GM21367 (cell line): Measurements from ENCODE around the gene SLC16A13.
A peak's percentile ranks its signal among the peaks of the same experiment; 100 is the strongest.

ENCODE experiments used
- ATAC-seq: cut with Tn5 transposase; IDR thresholded peaks from one replicate; pipeline ENCODE4 v1.9.1; 2021; ENCODE audit not compliant: unreplicated experiment

Gene SLC16A13

DNA sequence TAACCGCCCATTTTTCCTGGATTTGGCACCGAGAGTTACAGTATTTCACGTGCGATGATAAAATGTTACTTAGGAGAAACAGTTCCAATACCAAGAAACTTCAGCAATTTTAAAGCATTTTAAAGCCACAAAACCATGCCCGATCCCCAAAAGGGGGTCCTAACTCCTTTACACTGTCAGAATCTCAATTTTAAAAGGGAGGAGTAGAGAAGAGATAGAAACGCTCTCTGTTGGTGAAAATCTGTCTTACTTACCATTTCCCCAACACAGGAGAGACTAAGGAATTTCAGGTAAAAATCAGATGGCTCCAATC is 23.9 kb upstream of the SLC16A13 start:
- ATAC-seq, result no peak

DNA sequence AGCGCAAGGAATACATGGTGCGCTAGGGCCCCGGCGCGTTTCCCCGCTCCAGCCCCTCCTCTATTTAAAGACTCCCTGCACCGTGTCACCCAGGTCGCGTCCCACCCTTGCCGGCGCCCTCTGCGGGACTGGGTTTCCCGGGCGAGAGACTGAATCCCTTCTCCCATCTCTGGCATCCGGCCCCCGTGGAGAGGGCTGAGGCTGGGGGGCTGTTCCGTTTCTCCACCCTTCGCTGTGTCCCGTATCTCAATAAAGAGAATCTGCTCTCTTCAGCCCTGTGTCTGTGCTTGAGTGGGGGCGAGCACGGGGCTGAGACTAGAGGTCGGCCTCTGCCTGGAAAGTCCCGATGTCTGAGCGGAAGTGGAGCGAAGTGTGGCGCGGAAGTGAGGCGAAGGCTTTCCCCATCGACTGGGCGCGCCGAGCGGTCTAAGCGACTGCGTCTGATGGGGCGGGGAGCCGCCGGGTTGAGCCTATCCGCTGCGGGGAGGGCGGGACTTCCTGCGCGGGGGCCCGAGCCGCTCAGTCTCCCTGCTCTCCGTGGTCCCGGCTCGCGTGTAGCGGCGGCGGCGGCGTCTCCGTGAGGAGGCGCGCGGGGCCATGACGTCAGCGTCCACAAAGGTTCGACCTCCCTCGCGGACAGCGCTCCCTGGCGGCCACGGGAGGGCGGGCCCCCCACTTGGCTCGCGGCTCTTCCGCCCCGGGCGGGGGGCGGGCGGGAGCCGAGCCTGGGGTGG is 21.4 kb upstream of the SLC16A13 start:
- ATAC-seq, result peak; percentile 63

DNA sequence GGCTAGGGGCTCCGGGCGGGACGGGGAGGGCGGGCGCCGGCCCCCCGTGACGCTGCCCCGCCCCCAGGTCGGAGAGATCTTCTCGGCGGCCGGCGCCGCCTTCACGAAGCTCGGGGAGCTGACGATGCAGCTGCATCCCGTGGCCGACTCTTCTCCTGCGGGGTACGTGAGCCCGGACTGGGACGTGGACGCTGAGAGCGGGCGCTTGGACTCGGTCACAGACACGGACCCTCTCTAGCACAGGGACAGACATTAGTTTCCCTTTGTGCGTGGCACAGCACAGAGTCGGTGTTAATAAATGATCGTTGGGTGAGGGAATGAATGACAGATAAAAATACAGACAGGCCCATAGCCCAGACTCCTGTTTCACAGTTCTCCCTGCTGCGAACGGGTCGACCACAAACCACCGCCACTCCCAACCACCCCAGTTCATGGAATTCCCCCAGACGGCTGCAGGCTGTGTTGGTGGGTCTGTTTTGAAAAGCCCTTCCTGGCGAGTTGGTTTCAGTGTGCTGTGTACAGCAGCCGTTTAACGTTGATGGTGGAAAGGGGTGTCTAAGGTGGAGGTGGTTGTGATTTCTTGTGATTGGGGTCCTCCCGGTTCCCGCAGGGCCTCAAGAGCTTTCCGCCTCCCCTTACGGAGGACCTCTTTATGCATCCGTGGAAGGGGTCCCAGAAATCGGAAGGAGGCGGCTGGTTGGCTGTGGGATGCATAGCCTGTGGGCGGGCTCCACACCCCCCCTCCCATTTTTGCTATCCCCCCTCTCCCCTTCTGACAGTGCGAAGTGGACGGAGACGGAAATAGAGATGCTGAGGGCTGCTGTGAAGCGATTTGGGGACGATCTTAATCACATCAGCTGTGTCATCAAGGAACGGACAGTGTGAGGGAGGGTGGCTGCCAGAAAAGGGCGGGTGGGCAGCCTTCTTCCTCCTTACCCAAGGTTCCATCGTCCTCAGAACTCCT is 20.5 kb upstream of the SLC16A13 start:
- no peak for ATAC-seq

DNA sequence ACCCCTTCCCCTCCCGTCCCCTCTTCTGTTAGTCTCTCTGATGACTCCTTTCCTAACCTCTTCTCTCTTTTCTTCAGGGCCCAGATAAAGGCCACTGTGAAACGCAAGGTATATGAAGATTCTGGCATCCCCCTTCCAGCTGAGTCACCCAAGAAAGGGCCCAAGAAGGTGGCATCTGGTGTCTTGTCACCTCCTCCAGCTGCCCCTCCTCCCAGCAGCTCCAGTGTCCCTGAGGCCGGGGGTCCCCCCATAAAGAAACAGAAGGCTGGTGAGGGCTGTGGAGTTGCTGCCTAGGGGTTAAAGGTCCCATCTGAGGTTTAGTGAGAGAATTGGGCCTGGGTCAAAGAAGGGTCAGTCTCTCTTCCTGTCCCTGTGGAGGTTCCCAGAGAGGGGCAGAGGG is 19.4 kb upstream of the SLC16A13 start:
- no peak for ATAC-seq

DNA sequence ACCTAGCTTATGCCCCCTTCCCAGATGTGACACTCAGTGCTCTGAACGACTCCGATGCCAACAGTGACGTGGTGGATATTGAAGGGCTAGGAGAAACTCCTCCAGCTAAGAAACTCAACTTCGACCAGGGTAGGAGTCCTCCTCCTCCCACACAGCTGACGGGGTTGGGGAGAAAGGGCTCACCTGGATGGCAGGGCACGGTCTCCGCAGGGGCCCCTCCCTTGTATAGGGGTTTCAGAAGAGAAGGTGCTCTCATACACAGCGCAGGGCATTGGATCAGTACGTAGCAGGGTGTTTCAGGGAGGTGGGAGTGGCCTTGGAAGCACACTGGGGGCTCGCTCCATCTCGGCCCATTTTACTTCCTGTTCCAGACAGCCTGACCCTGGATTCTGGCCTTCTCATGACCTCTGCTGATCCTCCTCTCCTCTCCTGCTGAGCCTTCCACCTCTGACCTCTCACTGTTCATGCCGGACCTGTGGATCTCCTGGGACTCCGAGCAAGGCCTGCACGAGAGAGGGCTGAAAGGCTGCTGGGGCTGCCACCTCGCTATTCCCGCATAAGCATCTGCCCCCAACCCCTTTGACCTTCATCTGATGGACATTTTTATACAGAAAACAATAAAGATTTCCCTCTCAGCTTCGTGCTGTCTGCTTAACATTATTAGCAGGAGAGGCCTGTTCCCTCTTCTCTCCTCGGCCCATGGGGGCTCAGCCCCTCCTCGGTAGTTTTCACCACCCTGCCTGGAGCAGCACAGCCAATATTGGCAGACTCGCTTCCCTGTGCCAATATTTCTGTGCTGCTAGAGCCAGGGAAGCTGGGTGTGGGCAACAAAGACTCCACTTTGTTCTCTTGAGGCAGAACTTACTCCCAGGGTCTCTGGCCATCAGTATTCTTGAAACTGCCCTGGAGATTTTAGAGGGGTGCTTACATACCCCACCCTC is 18.7 kb upstream of the SLC16A13 start:
- no peak for ATAC-seq

DNA sequence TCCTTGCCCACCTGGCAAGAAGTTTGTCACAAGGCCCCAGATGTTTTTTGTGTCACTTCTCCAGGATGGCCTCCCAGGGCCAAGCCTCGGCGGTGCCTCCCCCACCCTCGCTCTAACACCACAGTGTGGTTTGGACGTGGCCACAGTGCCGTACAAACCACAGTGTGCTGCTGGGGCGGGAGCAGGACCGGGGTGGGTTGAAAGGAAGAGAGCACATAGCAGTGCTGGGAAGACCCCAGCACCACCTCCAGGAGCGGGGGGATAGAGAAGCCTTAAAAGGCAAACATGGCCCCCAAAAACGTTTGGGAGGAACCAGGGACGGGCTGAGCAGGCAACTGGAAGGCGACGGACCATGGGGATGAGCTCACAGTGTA is 18.0 kb upstream of the SLC16A13 start:
- ATAC-seq, result no peak

DNA sequence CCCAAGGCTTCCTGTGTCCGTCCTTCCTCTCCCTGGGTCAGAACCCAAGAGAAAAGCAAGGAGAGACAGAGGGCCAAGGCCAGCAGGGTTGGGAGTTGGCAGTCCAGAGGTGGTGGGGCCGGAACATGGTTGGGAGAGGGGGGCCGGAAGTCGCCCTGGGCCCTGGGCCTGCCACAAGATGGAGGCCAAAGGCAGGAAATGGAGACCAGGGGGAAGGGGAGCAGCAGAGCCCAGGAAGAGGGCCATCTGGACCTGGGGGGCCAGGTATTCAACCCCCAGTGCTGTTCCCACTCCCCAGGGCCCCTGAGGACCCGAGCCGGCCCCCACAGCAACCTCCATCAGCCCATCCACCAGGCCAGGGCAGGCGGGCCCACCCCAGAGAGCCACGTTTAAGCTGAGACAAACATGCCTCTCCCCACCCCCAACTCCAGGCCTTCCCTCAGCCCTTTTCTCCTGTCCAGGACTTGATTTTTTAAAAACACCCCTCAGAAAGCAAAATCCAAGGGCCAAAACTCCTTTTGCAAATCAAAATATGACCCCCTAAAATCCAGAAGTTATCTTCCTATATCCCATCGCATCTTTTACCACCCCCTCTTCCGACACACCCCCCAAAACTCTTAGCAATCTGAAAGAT is 17.4 kb upstream of the SLC16A13 start:
- no peak for ATAC-seq

DNA sequence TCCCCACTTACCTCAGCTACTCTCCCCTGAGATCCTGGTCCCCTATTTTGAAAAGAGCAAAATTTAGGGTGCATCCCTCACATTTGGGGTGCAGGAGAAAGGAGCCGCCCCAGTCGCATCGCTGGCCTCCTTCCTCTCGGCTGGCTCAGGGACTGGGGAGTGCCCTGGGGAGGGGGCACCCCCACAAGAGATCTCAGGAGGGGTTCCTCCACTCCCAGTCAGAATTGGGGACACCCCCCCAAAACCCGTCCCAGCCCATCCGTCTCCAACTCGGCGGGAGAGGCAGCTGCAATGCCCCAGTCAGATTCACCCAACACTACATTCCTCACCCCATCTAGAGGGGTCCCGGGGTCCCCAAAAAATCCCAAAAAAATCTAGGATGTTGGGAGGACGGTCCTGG is 16.4 kb upstream of the SLC16A13 start:
- no peak for ATAC-seq

DNA sequence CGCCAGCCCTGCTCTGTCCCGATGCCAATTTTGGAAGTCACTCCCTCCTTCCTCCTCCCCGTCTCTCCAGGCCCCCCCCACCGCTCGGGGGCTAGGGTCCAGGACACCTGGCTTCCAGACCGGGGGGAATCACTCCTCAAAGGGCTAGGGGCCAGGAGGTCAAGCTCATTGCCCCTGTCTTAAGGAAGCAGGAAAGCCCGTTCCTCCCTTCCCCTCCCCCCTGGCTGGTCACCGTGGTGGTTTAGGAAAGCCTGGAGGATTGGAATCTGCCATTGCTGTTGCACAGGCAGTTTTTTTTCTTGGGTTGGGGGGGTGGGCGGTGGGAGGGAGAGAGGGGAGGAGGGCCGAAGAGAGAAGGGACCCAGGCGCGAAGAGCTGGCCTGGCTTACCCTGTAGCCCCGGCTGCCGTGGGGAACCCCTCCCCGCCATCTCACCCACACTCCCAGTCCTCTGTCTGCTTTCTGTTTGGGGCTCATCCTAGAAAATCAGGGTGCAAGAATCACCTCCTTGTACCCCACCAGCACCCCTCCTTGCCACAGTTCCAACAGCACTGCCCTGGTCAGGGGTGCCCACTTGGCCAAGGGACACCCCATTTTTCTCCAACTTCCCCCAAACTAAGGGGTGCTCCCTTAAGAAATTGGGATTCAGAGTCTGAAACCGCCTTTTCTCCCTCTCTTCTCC is 15.8 kb upstream of the SLC16A13 start:
- no peak for ATAC-seq

DNA sequence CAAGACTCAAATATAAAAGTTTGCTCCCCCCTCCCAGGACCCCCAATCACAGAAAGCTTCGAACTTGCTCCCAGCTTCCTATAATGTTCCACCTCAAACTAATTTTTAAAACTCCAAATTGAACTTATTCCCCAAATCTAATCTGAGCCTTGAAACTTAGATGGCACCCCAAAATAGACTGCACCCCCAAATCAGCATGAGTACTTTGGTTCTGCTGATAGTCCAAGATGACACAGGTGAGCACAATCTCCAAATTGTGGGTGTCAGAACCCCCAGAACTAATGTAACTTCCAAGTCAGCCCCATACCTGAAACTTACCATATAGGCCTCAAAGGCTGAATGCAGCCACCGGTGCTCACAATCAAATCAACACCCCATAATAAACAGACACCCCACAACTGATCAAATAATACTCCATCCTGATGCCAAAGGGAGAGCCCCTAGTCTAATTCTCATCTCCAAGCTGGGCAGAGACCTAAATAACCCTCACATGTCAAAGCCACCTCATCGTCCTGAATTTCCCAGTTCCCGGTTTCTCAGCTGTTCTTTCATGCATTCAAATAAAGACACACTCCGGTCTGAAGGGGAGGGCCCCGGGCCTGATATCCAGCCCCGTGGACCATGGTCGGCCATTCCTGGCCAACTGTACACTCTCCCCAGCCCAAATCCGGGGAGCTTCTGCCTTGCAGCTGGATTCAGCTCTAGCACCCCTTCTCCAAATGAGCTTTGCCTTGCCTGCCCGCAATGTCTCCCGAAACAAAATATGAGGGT is 14.7 kb upstream of the SLC16A13 start:
- ATAC-seq, result no peak

DNA sequence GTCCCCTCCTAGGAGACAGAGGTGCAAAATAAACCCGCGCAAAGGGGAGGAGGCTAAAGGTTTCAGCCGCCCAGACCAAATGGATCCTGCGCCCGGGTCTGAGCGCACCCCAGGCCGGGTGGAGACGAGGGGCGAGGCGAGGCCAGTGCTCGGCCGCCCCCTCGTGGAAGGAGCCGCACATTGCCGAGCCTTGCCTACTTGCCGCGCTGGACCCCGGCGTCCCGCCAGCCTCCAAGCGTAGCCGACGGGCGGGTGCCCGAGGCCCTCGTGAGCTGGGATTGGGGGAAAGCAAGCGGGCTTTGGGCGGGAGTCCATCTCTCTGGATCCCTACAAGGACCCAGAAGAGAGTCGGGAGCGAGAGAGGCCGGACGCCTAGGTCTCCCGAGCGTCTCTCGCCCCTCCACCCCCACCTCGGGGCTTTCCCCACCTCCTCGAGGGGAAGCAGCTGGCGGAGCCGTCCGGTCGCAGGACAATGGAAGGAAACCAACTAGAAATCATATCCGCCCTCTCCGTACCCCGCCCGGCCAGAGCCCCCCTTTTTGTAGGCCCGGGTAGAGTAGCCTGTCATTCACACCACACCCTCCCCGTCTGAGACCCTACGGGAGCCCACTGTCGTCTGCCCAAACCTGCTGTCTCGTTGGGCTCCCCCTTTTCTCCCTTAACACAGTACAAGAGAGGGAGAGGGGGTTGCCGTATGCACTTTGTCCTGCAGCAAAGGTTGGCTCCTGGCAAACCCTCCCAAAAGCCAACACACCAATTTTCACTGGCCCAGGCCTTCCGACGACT is 13.6 kb upstream of the SLC16A13 start:
- ATAC-seq, result peak; percentile 46

DNA sequence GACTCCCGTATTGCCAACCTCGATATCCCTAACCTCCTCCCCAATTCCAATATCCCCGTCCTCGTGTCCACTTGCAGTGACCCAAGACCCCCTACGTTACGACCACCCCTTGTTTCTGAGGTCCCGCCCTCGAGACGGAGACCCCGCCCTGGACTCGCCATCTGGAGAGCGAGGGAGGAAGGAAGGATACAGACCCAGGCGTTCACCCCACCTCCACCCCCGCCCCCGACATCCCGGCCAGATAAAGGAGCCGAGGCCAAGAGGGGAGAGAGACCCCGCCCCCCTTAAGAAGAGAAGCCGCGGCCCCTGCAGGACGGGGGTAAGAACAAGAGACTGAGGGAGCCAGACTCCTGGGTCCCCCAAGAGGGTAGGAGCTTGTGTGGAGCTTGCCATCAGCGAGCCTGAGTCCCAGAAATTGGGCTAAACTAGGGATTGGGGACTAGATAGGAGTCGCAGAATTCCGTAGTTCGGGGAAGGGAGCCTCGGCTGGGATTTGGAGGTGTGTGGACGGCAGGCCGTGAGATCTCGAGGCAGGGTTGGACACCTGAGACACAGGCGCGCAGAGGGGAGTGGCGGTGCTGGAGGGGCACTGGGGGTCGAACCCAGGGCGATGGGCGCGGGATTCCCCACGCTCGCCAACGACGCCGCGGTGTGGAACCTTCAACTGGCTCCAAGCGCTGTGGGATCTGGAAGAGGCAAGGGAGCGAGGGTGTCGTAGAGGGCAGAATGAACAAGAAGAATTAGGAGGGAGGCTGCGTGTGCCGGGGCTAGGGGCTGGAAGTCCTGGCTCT is 12.8 kb upstream of the SLC16A13 start, which contains the start of gene BCL6B:
BCL6B (plus strand) TSS at position 270 of the 791 bp plus-strand sequence. CDS start 622 bp downstream, outside the sequence.
- ATAC-seq, result no peak

DNA sequence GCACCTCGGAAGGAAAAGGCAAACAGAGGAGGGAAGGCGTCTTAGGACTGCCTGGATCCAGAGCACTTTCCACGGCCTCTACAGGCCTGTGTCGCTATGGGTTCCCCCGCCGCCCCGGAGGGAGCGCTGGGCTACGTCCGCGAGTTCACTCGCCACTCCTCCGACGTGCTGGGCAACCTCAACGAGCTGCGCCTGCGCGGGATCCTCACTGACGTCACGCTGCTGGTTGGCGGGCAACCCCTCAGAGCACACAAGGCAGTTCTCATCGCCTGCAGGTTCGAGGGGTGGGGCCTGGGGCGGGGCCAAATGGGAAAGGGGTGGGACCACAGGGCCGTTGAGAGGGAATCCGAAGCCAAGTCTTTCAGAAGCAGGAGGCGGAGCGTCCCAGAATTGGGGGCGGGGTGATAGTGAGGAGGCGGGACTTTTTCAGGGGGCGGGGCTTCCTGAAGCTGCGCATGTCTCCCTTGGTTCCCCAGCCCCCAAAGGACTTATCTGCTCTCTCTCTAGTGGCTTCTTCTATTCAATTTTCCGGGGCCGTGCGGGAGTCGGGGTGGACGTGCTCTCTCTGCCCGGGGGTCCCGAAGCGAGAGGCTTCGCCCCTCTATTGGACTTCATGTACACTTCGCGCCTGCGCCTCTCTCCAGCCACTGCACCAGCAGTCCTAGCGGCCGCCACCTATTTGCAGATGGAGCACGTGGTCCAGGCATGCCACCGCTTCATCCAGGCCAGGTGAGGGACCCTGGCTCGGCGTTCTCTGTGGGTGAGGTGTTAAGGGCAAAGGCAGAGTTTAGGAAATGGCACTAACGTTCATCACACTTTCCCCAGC is 12.0 kb upstream of the SLC16A13 start:
- ATAC-seq, result no peak

DNA sequence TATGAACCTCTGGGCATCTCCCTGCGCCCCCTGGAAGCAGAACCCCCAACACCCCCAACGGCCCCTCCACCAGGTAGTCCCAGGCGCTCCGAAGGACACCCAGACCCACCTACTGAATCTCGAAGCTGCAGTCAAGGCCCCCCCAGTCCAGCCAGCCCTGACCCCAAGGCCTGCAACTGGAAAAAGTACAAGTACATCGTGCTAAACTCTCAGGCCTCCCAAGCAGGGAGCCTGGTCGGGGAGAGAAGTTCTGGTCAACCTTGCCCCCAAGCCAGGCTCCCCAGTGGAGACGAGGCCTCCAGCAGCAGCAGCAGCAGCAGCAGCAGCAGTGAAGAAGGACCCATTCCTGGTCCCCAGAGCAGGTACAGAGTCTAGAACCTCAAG is 11.4 kb upstream of the SLC16A13 start:
- ATAC-seq, result no peak

DNA sequence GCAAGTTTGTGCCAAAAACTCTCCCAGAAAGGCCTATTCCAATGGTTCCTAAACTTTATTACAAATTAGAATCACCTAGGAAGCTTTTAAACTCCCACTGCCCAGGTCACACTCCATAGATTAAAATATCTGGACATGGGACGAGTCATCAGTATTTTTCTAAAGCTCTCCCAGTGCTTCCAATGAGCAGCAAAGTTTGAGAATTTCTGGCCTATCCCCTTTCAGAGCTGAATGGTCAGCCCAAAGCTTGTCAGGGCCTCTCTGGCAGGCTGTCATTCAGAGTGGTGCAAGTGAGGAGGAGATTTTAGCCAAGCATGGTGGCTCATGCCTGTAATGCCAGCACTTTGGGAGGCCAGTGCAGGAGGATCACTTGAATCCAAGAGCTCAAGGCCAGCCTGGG is 10.6 kb upstream of the SLC16A13 start:
- no peak for ATAC-seq

DNA sequence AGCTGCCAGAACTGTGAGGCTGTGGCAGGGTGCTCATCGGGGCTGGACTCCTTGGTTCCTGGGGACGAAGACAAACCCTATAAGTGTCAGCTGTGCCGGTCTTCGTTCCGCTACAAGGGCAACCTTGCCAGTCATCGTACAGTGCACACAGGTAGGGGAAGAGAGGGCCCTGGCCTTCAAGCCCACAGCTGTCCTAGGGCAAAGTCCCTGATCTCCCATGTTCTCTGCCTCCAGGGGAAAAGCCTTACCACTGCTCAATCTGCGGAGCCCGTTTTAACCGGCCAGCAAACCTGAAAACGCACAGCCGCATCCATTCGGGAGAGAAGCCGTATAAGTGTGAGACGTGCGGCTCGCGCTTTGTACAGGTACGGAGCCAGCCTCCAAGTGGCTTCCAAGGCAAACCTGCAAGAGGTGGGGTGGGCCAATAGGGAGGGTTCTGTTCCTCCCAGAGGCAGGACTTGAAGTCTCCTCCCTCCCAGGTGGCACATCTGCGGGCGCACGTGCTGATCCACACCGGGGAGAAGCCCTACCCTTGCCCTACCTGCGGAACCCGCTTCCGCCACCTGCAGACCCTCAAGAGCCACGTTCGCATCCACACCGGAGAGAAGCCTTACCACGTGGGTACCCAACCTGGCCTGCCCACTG is 9.2 kb upstream of the SLC16A13 start:
- no peak for ATAC-seq
